Activated naive CD8-positive, alpha-beta T cell (primary cell): ENCODE data around the gene RBM6.

ENCODE experiments used
- H3K27ac Mint-ChIP-seq: one replicate; pipeline ENCODE4 v1.8.0; 2021; ENCODE audit warnings: mixed read lengths
- H3K27me3 Mint-ChIP-seq: one replicate; pipeline ENCODE4 v1.8.0; 2021; ENCODE audit warnings: mixed read lengths
- H3K36me3 Mint-ChIP-seq: one replicate; pipeline ENCODE4 v1.8.0; 2021; ENCODE audit warnings: mixed read lengths
- H3K4me1 Mint-ChIP-seq: one replicate; pipeline ENCODE4 v1.8.0; 2021; ENCODE audit warnings: low read depth, mixed read lengths
- H3K4me3 Mint-ChIP-seq: one replicate; pipeline ENCODE4 v1.8.0; 2021; ENCODE audit warnings: mild to moderate bottlenecking, mixed read lengths
- H3K9me3 Mint-ChIP-seq: one replicate; pipeline ENCODE4 v1.8.0; 2021; ENCODE audit warnings: low read depth, mixed read lengths

The RBM6 gene

GRCh38 chr3:50120364-50121071, 180.6 kb downstream of the RBM6 start:
- Mint-ChIP-seq H3K4me3 (no peak overlapping the region), H3K27ac (no peak overlapping the region), H3K27me3 (no peaks in the 10 kb centered on the region)

GRCh38 chr3:50121072-50122032, 181.4 kb downstream of the RBM6 start:
- no peak overlapping the region for H3K27ac Mint-ChIP-seq
- no peaks in the 10 kb centered on the region for H3K27me3 Mint-ChIP-seq
- H3K36me3 Mint-ChIP-seq = peaks cover 3% of the 10 kb centered on the region
- no peaks in the 10 kb centered on the region for H3K9me3 Mint-ChIP-seq
- no peak overlapping the region for H3K4me3 Mint-ChIP-seq
- H3K4me1 Mint-ChIP-seq = no peaks in the 10 kb centered on the region

More at GRCh38 chr3:50120364-50121071, 180.6 kb downstream of the RBM6 start:
- Mint-ChIP-seq H3K36me3 (peaks cover 3% of the 10 kb centered on the region), H3K4me1 (no peaks in the 10 kb centered on the region), H3K9me3 (no peaks in the 10 kb centered on the region)

- no peak overlapping the region for H3K4me3 Mint-ChIP-seq
- H3K4me1 Mint-ChIP-seq = no peaks in the 10 kb centered on the region
- H3K36me3 Mint-ChIP-seq = peaks cover 3% of the 10 kb centered on the region
- H3K27ac Mint-ChIP-seq = no peak overlapping the region
- H3K9me3 Mint-ChIP-seq = no peaks in the 10 kb centered on the region
- H3K27me3 Mint-ChIP-seq = no peaks in the 10 kb centered on the region
These were observed 182.1 kb downstream of the RBM6 start for GRCh38 chr3:50122071-50122470.

- Mint-ChIP-seq H3K27ac (peak overlapping the region; percentile 22), H3K27me3 (no peaks in the 10 kb centered on the region), H3K36me3 (peaks cover 3% of the 10 kb centered on the region), H3K4me1 (no peaks in the 10 kb centered on the region), H3K4me3 (no peak overlapping the region), H3K9me3 (no peaks in the 10 kb centered on the region)
These were observed 182.9 kb downstream of the RBM6 start for GRCh38 chr3:50122661-50123391.

- no peaks in the 10 kb centered on the region for H3K27me3 Mint-ChIP-seq
- H3K4me3 Mint-ChIP-seq = no peak overlapping the region
- H3K9me3 Mint-ChIP-seq = no peaks in the 10 kb centered on the region
- no peaks in the 10 kb centered on the region for H3K36me3 Mint-ChIP-seq
- no peak overlapping the region for H3K27ac Mint-ChIP-seq
- H3K4me1 Mint-ChIP-seq = no peaks in the 10 kb centered on the region
These were observed 183.6 kb downstream of the RBM6 start for GRCh38 chr3:50123394-50124051.

- H3K4me1 Mint-ChIP-seq = no peaks in the 10 kb centered on the region
- H3K36me3 Mint-ChIP-seq = no peaks in the 10 kb centered on the region
- H3K9me3 Mint-ChIP-seq = no peaks in the 10 kb centered on the region
- no peaks in the 10 kb centered on the region for H3K27me3 Mint-ChIP-seq
- H3K4me3 Mint-ChIP-seq = no peak overlapping the region
- H3K27ac Mint-ChIP-seq = no peak overlapping the region
These were observed 184.3 kb downstream of the RBM6 start for GRCh38 chr3:50124052-50124799.

GRCh38 chr3:50124800-50125178, 184.8 kb downstream of the RBM6 start:
- Mint-ChIP-seq H3K36me3 (no peaks in the 10 kb centered on the region), H3K9me3 (no peaks in the 10 kb centered on the region), H3K27ac (no peak overlapping the region), H3K27me3 (no peaks in the 10 kb centered on the region), H3K4me3 (no peak overlapping the region), H3K4me1 (no peaks in the 10 kb centered on the region)

- Mint-ChIP-seq H3K36me3 (no peaks in the 10 kb centered on the region), H3K4me3 (no peak overlapping the region), H3K27ac (no peak overlapping the region), H3K27me3 (no peaks in the 10 kb centered on the region), H3K4me1 (no peaks in the 10 kb centered on the region), H3K9me3 (no peaks in the 10 kb centered on the region)
These were observed 185.8 kb downstream of the RBM6 start for GRCh38 chr3:50125541-50126286.

- Mint-ChIP-seq H3K27me3 (no peaks in the 10 kb centered on the region), H3K27ac (no peak overlapping the region), H3K4me1 (no peaks in the 10 kb centered on the region), H3K4me3 (no peak overlapping the region), H3K36me3 (no peaks in the 10 kb centered on the region), H3K9me3 (no peaks in the 10 kb centered on the region)
These were observed 186.6 kb downstream of the RBM6 start for GRCh38 chr3:50126287-50127211.
